ENCODE measurements around the gene IRX3. TPM values are rescaled to one million over a fixed set of nuclear protein-coding genes. Genes with fewer than 3 reads are reported as not detected.
"Not testable (repeated sequence)": the region's sequence is repeated elsewhere in the genome, so short reads cannot be mapped to it uniquely, and the experiment has no call there.

Gene IRX3
- total RNA-seq, 2 donors from 2014 or later, result 1.7 to 2.5 TPM

DNA sequence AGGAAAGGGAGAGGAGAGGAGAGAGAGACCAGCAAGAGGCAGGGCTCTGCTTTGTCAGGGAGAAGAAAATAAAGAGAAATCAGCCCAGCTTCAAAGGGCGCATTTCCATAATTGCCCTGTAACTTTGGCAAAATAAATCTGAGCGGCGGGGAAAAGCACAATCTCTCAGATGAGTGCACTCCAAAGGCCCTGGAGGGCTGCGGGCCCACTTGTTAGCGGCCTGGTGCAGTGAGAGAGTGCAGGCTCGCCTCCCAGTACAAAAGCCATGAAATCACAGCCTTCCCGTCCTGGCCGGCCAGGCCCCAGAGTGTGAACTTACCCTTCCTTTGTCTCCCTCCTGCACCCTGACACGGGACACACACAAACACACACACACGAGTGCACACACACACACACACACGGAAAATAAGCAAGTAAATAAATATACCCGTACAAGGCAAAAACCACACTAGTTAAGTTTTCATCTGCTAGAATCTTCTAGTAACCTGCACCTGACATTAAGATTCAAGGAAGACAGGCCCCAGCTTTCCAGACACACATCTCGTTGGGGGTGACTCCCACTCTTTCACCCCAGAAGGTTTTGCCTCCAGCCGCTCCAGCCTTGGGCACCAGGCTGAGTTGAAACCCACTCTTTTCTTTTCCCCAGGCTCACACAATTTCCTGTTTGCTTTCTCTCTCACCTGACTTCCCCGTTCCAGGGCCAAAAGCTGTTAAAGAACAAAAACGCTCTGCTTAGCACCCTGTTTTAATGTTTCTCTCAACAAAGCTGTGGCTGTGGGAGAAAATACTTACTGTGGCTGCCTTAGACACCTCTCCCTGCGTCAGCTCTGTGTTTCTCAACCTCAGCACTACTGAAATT, 8.5 kb downstream of the IRX3 start:
- Mint-ChIP-seq H3K9me3 (no peaks in the 10 kb centered on the region), H3K36me3 (ENCODE audit: insufficient read depth in 2 of 2) (no peaks in the 10 kb centered on the region), H3K27ac (no peak overlapping the region), H3K27me3 (ENCODE audit: low read depth) (peaks cover 46% of the 10 kb centered on the region), H3K4me1 (ENCODE audit: low read depth) (peaks cover 9% of the 10 kb centered on the region), H3K4me3 (no peak overlapping the region)
- ATAC-seq (replicated peaks in 1 of 2), result no peak
- no peak for DNase-seq

DNA sequence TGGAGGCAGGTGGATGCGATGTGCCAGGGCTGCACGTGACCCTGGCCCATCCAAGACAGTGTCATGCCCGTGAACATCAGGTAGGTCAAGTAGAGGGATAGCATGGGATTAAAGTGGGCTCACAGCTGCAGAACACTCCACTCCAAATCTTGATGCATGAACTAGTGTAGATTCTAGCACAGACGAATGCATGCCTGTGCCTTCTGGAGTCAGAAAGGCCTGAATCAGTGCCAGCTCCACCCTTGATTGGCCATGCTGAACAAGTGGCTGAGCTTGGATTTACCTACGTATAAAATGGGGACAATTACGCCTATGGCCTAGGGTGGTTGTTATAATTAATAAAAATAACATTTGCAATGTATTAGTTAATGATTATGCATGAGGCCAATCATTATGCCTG, 10.6 kb downstream of the IRX3 start:
- peaks cover 29% of the 10 kb centered on the region for H3K27me3 Mint-ChIP-seq (ENCODE audit: low read depth)
- ATAC-seq (replicated peaks in 1 of 2) (no peak), DNase-seq (no peak)
- H3K27ac Mint-ChIP-seq, result no peak overlapping the region
- H3K36me3 Mint-ChIP-seq (ENCODE audit: insufficient read depth in 2 of 2), result no peaks in the 10 kb centered on the region
- H3K4me3 Mint-ChIP-seq, result no peak overlapping the region
- H3K9me3 Mint-ChIP-seq, result no peaks in the 10 kb centered on the region
- no peaks in the 10 kb centered on the region for H3K4me1 Mint-ChIP-seq (ENCODE audit: low read depth)

DNA sequence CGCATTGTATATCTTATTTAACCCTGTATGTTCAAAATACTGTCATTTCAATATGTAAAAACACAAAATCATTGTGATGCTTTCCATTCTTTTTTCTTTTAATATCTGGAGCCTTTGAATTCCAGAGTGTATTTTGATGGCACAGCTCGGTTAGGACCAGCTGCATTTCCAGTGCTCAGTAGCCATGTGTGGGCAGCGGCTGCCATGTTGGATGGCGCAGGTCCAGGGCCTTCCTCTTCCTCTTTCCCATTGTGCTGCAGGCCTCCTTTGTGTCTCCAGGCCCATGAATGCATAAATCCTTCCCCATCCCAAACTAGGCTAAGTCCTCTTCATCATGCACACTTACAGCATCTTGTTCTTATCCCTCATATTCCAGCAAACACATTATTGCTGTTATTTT, 13.0 kb downstream of the IRX3 start:
- ATAC-seq (replicated peaks in 1 of 2) (no peak), DNase-seq (no peak)
- Mint-ChIP-seq H3K4me1 (ENCODE audit: low read depth) (no peaks in the 10 kb centered on the region), H3K27me3 (ENCODE audit: low read depth) (peaks cover 11% of the 10 kb centered on the region), H3K36me3 (ENCODE audit: insufficient read depth in 2 of 2) (no peaks in the 10 kb centered on the region), H3K9me3 (no peaks in the 10 kb centered on the region), H3K4me3 (no peak overlapping the region), H3K27ac (no peak overlapping the region)

DNA sequence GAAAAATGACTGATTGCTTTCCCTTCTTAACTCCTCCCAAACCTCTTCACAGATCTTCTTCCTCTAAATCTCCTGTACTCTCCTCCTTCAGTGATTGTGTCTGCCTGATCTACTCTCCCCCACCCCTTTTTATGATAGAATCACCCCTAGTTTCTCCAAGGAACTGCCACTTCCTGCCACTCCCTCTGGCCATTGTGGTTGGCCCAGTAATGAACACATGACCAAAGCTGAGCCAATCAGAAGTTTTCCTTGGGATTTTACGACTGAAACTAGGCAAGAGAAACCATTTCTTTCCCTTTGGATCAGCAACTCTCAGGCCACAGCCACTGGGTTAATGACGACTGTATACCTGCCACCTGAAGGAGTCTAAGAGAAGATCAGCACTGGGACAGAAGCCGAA, 15.9 kb downstream of the IRX3 start:
- no peak for ATAC-seq (replicated peaks in 1 of 2)
- DNase-seq, result no peak
- Mint-ChIP-seq H3K4me1 (ENCODE audit: low read depth) (no peaks in the 10 kb centered on the region), H3K36me3 (ENCODE audit: insufficient read depth in 2 of 2) (no peaks in the 10 kb centered on the region), H3K9me3 (no peaks in the 10 kb centered on the region), H3K27ac (no peak overlapping the region), H3K4me3 (no peak overlapping the region), H3K27me3 (ENCODE audit: low read depth) (peaks cover 15% of the 10 kb centered on the region)

DNA sequence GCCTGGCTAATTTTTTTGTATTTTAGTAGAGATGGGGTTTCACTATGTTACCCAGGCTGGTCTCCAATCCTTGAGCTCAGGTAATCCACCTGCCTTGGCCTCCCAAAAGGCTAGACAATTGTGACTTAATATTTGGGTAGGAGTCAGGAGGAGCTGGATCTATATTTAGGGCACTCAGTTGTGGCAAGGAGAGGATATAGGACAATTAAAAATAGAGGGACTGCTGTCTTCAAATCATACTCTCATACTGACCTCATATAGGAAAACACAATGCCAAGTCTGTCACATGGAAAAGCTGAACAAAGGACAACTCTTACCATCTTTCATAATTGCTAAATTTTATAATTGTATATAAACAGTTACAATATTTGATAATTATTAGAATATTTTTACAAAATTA, 17.1 kb downstream of the IRX3 start:
- H3K4me1 Mint-ChIP-seq (ENCODE audit: low read depth), result no peaks in the 10 kb centered on the region
- no peaks in the 10 kb centered on the region for H3K9me3 Mint-ChIP-seq
- H3K36me3 Mint-ChIP-seq (ENCODE audit: insufficient read depth in 2 of 2), result no peaks in the 10 kb centered on the region
- no peak for DNase-seq
- peaks cover 17% of the 10 kb centered on the region for H3K27me3 Mint-ChIP-seq (ENCODE audit: low read depth)
- no peak for ATAC-seq (replicated peaks in 1 of 2)
- no peak overlapping the region for H3K4me3 Mint-ChIP-seq
- H3K27ac Mint-ChIP-seq, result no peak overlapping the region

DNA sequence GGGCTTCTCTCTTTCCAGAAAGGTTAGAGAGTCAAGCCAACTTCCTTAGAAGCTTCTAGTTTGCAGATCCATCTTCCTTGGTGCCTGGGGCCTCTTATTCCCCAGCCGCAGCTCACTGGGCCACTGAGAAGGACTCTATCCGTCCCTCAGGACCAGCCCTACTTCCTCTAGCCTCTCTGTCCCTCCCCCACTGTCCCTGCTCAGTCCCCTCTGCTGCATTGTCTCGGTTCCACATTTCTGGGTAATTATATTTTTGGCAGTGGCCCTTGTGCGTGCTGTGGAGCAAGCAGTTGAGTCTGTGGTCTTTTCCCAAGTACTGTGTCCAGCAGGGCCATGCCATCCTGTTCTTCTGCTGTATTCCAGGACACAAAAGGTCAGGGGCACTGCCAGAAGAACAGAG, 17.8 kb downstream of the IRX3 start:
- Mint-ChIP-seq H3K27me3 (ENCODE audit: low read depth) (peaks cover 15% of the 10 kb centered on the region), H3K4me1 (ENCODE audit: low read depth) (no peaks in the 10 kb centered on the region), H3K4me3 (no peak overlapping the region), H3K36me3 (ENCODE audit: insufficient read depth in 2 of 2) (no peaks in the 10 kb centered on the region), H3K9me3 (no peaks in the 10 kb centered on the region), H3K27ac (no peak overlapping the region)
- DNase-seq, result no peak
- ATAC-seq (replicated peaks in 1 of 2), result no peak

DNA sequence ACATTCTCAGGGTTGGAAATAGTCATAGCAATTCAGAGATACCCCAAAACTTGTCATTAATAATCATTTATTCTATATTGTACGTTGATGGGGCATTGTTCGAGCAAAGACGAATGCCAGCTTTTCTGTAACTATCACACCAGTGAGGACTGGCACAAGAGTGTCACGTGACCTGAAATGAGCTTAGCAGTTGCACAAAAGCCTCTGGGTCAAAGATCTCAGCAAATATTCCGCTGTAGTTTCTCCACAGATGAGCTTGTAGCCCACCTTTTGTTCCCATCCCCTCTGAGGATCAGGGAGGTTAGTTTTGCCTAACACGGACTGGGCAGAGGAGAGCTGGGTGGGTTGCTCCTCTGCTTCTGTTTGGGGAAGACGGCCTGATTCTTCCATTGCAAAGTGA, 18.2 kb downstream of the IRX3 start:
- DNase-seq (no peak), ATAC-seq (replicated peaks in 1 of 2) (no peak)
- Mint-ChIP-seq H3K9me3 (no peaks in the 10 kb centered on the region), H3K36me3 (ENCODE audit: insufficient read depth in 2 of 2) (no peaks in the 10 kb centered on the region), H3K27ac (no peak overlapping the region), H3K27me3 (ENCODE audit: low read depth) (peaks cover 15% of the 10 kb centered on the region), H3K4me3 (no peak overlapping the region), H3K4me1 (ENCODE audit: low read depth) (no peaks in the 10 kb centered on the region)

DNA sequence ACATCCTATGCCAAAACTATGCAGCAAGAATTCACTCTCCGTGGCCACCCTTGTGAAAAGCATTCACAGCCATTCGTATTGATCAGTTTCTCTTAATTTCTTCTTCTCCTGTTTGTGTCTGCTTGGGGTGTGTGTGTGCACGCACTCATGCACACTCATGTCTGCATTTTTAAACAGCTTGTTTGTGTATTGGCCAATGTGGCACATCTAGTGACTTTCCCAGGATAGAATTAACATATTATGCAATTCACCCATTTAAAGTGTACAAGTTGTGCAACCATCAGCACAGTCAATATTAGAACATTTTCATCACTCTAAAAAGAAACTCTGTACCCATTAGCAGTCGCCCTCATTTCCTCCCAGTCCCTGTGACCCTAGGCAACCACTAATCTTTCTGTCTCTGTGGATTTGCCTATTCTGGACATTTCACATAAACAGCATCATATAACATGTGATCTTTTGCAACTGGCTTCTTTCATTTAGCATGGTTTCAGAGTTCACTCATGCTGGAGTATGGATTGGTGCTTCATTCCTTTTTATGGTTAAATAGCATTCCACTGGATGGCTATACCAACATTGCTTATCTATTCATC, 20.1 kb downstream of the IRX3 start:
- H3K27ac Mint-ChIP-seq, result no peak overlapping the region
- H3K4me1 Mint-ChIP-seq (ENCODE audit: low read depth), result no peaks in the 10 kb centered on the region

DNA sequence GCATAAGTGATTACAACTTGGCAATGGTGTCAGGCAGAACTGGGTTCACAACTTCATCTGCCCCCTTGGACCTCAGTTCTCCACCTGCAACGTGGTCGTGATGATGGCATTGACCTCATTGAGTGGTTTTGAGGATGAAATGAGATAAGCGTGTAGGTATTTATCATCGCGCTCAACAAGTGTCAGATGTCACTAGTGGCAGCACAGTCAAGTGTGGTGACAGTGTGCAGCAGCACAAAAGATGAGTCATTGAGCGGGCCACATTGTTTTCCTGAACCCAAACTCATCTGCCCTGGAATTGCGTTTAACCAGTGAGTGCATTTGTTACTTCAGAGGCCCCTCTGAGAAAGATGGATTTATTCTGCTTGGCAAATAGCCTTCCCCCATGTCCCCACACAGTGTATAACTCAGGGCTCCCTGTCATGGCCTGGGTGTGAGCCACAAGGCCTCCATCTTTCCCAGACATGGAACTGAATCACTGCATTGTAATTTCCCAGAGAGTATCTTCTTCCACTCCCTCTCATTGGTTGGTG, 20.9 kb downstream of the IRX3 start:
- Mint-ChIP-seq H3K4me3 (no peak overlapping the region), H3K27me3 (ENCODE audit: low read depth) (peaks cover 15% of the 10 kb centered on the region), H3K9me3 (no peaks in the 10 kb centered on the region), H3K36me3 (ENCODE audit: insufficient read depth in 2 of 2) (no peaks in the 10 kb centered on the region), H3K4me1 (ENCODE audit: low read depth) (no peaks in the 10 kb centered on the region), H3K27ac (no peak overlapping the region)
- ATAC-seq (replicated peaks in 1 of 2) (no peak), DNase-seq (no peak)

More for the DNA sequence above, 20.1 kb downstream of the IRX3 start:
- H3K36me3 Mint-ChIP-seq (ENCODE audit: insufficient read depth in 2 of 2), result no peaks in the 10 kb centered on the region
- no peak overlapping the region for H3K4me3 Mint-ChIP-seq
- ATAC-seq (replicated peaks in 1 of 2) (no peak), DNase-seq (no peak)
- H3K27me3 Mint-ChIP-seq (ENCODE audit: low read depth), result peaks cover 15% of the 10 kb centered on the region
- no peaks in the 10 kb centered on the region for H3K9me3 Mint-ChIP-seq

DNA sequence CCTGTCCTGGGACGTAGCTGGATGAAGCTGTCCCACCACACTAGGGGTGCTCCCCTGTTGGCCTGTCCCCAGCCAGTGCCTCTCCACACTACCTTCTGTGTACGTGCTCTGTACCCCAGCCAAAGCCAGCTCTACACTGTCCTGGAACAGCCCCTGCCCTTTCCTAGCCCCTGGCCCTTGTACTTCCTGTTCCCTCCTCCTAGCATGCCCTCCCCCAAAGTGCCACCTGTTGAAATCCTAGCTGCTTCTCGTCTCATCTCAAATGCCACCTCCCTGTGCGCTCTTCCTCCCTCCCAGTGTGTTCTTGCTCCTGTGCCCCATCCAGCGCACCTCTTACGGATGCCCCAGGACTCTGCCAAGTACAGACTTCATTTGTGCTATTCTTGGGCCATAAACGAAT, 33.5 kb downstream of the IRX3 start:
- ATAC-seq (replicated peaks in 1 of 2), result no peak
- Mint-ChIP-seq H3K27me3 (ENCODE audit: low read depth) (no peaks in the 10 kb centered on the region), H3K27ac (no peak overlapping the region), H3K4me3 (no peak overlapping the region), H3K9me3 (no peaks in the 10 kb centered on the region), H3K36me3 (ENCODE audit: insufficient read depth in 2 of 2) (no peaks in the 10 kb centered on the region), H3K4me1 (ENCODE audit: low read depth) (no peaks in the 10 kb centered on the region)
- DNase-seq, result no peak

DNA sequence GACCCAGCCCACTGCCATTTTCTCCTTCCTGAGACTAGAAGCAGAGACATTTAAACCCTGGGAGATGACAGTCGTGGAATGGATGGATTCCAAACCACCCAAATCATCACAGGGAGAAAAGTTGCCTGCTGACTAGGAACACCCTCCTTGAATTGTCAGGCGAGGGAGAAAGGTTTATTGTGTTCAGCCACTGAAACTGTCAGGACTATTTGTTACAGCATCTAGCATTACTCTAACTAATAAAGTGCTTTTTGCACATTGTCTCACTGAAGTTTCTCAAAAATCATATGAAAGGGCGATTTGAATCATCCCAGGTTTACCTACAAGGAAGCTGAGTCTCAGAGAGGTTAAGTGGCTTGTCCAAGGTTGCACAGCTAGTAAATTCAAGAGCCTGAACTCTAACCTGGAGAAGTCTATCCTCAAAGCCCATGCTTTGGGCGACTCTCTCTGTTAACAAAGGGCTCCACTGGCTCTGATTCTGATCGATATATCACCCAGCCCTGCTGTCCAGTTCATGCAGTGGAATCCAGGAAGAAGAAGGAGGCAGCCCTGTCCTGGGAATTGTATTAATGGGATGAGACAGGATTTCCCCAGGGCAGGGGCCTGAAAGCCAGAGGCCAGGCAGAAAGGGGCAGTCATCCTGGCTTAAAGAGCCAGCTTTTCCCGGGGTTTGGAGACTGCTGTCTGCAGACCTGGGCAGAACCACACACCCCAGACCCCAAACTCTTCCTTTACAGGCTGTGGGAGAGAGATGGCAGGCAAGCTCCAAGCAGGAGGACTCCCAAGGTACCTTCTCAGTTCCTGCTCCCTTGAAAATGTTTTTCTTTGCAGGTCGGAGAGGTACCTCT, 37.5 kb downstream of the IRX3 start:
- Mint-ChIP-seq H3K4me1 (ENCODE audit: low read depth) (no peaks in the 10 kb centered on the region), H3K27ac (no peak overlapping the region), H3K4me3 (no peak overlapping the region), H3K27me3 (ENCODE audit: low read depth) (peaks cover under 1% of the 10 kb centered on the region), H3K9me3 (peaks cover 3% of the 10 kb centered on the region in 2 donors), H3K36me3 (ENCODE audit: insufficient read depth in 2 of 2) (peaks cover 0 to 2% of the 10 kb centered on the region in 2 donors)
- no peak for DNase-seq
- no peak for ATAC-seq (replicated peaks in 1 of 2)

DNA sequence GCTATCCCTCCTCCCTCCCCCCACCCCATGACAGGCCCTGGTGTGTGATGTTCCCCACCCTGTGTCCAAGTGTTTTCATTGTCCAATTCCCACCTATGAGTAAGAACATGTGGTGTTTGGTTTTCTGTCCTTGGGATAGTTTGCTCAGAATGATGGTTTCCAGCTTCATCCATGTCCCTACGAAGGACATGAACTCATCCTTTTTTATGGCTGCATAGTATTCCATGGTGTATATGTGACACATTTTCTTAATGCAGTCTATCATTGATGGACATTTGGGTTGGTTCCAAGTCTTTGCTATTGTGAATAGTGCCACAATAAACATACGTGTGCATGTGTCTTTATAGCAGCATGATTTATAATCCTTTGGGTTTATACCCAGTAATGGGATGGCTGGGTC, 38.9 kb downstream of the IRX3 start:
- DNase-seq; H3K4me3 Mint-ChIP-seq; H3K27ac Mint-ChIP-seq; H3K9me3 Mint-ChIP-seq; H3K4me1 Mint-ChIP-seq (ENCODE audit: low read depth); H3K36me3 Mint-ChIP-seq (ENCODE audit: insufficient read depth in 2 of 2); H3K27me3 Mint-ChIP-seq (ENCODE audit: low read depth); ATAC-seq (replicated peaks in 1 of 2): not testable (repeated sequence)

DNA sequence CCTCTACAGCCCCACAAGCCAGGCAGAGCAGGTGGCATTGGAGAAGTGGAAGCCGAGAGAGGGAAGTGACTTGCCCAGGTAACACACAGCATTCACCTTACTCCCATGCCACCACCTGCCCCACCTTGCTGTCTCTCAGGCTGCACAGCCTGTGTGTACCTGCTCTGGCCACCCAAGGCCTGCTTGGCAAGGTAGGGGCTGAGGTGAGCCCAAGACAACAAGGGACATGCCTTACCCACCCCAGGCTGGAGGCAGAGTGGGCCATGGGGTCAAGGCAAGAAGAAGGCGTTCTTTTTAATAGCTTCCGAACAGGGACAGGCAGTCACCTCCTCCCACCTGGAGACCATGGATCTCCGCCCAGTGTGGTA, 40.1 kb downstream of the IRX3 start:
- Mint-ChIP-seq H3K4me1 (ENCODE audit: low read depth) (no peaks in the 10 kb centered on the region), H3K27ac (no peak overlapping the region), H3K9me3 (peaks cover 3% of the 10 kb centered on the region in 2 donors), H3K36me3 (ENCODE audit: insufficient read depth in 2 of 2) (peaks cover 0 to 2% of the 10 kb centered on the region in 2 donors), H3K4me3 (no peak overlapping the region), H3K27me3 (ENCODE audit: low read depth) (peaks cover 7% of the 10 kb centered on the region)
- DNase-seq (no peak), ATAC-seq (replicated peaks in 1 of 2) (no peak)
